K562 (cell line): ENCODE results near the gene CHD2.
A peak's percentile ranks its signal among the peaks of the same experiment; 100 is the strongest.

ENCODE experiments used
- CBX8 ChIP-seq: fragments of 200-600 bp; sonication (generic); IDR thresholded peaks from 2 replicates; pipeline ENCODE4 v1.6.1; 2012; ENCODE audit warnings: borderline replicate concordance, mixed run types, low read depth, mild to moderate bottlenecking, moderate library complexity, mixed read lengths, low read length, control low read depth, inconsistent platforms; ENCODE audit not compliant: poor library complexity, severe bottlenecking; ENCODE audit errors: extremely low read depth
- EZH2 ChIP-seq: IDR thresholded peaks from 2 replicates; pipeline ENCODE4 v1.6.1; 2012; ENCODE audit warnings: low read depth, mild to moderate bottlenecking, inconsistent platforms, low read length, borderline replicate concordance
- NFATC3 ChIP-seq: fragments of 450-650 bp; IDR thresholded peaks from 2 replicates; pipeline ENCODE4 v1.6.1; 2017; ENCODE audit warnings: mild to moderate bottlenecking
- PML ChIP-seq: IDR thresholded peaks from 2 replicates; pipeline ENCODE4 v1.6.1; 2012; ENCODE audit warnings: low read length, inconsistent platforms
- POLR2A ChIP-seq: fragments of 450-650 bp; conservative IDR thresholded peaks from 2 replicates; pipeline ENCODE4 v1.6.1; 2016
- SRSF9 ChIP-seq: fragments of 200-400 bp; formaldehyde crosslinking; IDR thresholded peaks from 2 replicates; pipeline ENCODE4 v1.6.1; 2017; ENCODE audit warnings: low read depth, low read length, borderline replicate concordance
- ZNF274 ChIP-seq: IDR thresholded peaks from 2 replicates; pipeline ENCODE4 v1.6.1; 2011; ENCODE audit warnings: low read depth, mild to moderate bottlenecking, low read length, moderate library complexity, borderline replicate concordance
- TF ChIP-seq, protein P1 (sequence below): fragments of 250-450 bp; sonication (Bioruptor Pico); IDR thresholded peaks from 2 replicates; pipeline ENCODE4 v1.8.0; 2022; ENCODE audit warnings: moderate library complexity, mild to moderate bottlenecking, inconsistent platforms
- TF ChIP-seq, protein P2 (sequence below): sonication (generic); formaldehyde crosslinking; IDR thresholded peaks from 2 replicates; pipeline ENCODE4 v1.8.1; 2022; ENCODE audit warnings: missing genetic modification reagents
- TF ChIP-seq, protein P3 (sequence below), 3 experiments: IDR thresholded peaks in 2 of 3; conservative IDR thresholded peaks in 1 of 3; 2 replicates each; pipeline ENCODE4 v1.5.1; 2011 to 2012; ENCODE audit warnings: low read length in 3 of 3, mild to moderate bottlenecking in 3 of 3, control low read depth in 2 of 3, improper control_type of control experiment in 1 of 3, inconsistent platforms in 1 of 3, low read depth in 1 of 3, mixed read lengths in 1 of 3, moderate library complexity in 1 of 3; ENCODE audit not compliant: insufficient read depth in 2 of 3

DNA sequence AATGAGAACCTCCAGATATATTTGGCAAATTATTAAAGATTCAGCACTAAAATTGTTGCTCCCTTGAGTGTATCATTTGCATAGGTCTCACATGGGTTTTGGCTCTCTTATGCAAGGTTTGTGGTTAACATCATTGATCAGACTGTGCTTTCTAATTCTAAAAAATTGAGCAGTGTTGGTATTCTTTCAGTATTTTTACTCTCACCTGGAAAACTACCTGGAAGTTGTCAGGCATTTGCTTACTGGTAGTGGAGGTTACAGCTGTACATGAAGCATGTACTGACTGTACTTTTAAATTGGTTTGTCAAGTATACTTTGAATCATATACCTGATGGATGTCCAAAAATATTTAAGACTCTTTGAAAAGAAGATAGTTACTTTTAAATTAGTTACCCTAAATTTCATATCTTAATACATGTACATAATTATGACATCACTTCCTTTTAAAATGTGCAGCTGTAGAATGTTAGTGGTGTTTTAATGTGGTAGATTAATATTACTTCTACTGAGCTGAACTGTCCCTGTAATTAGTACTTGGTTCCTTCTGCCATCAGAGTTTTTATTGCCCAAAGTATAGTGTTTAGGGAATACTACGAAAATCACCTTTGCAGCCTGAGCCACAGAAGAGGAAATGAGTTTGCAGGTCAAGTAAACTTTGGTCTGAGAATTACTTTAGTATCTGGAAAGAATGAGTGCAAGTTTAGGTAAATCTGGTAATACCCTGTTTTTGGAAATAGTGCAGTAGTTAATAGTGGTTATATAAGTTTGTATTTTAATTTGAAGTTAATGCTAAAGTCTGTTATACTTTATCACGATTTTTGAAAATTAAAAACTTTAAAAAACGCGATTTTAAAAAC is 2.8 kb downstream of the CHD2 start:
- 0 out of 2 replicates have a peak, but pooled peaks have one; percentile 18 for TF ChIP-seq PML
- no peak for TF ChIP-seq POLR2A
- TF ChIP-seq, protein P1, sequence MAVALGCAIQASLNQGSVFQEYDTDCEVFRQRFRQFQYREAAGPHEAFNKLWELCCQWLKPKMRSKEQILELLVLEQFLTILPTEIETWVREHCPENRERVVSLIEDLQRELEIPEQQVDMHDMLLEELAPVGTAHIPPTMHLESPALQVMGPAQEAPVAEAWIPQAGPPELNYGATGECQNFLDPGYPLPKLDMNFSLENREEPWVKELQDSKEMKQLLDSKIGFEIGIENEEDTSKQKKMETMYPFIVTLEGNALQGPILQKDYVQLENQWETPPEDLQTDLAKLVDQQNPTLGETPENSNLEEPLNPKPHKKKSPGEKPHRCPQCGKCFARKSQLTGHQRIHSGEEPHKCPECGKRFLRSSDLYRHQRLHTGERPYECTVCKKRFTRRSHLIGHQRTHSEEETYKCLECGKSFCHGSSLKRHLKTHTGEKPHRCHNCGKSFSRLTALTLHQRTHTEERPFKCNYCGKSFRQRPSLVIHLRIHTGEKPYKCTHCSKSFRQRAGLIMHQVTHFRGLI (CRISPR knock-in tag) = no peak
- TF ChIP-seq, protein P2, sequence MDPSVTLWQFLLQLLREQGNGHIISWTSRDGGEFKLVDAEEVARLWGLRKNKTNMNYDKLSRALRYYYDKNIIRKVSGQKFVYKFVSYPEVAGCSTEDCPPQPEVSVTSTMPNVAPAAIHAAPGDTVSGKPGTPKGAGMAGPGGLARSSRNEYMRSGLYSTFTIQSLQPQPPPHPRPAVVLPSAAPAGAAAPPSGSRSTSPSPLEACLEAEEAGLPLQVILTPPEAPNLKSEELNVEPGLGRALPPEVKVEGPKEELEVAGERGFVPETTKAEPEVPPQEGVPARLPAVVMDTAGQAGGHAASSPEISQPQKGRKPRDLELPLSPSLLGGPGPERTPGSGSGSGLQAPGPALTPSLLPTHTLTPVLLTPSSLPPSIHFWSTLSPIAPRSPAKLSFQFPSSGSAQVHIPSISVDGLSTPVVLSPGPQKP (CRISPR knock-in tag) = no peak
- no peak for TF ChIP-seq EZH2
- TF ChIP-seq, protein P3, sequence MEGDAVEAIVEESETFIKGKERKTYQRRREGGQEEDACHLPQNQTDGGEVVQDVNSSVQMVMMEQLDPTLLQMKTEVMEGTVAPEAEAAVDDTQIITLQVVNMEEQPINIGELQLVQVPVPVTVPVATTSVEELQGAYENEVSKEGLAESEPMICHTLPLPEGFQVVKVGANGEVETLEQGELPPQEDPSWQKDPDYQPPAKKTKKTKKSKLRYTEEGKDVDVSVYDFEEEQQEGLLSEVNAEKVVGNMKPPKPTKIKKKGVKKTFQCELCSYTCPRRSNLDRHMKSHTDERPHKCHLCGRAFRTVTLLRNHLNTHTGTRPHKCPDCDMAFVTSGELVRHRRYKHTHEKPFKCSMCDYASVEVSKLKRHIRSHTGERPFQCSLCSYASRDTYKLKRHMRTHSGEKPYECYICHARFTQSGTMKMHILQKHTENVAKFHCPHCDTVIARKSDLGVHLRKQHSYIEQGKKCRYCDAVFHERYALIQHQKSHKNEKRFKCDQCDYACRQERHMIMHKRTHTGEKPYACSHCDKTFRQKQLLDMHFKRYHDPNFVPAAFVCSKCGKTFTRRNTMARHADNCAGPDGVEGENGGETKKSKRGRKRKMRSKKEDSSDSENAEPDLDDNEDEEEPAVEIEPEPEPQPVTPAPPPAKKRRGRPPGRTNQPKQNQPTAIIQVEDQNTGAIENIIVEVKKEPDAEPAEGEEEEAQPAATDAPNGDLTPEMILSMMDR (IDR thresholded peaks at IDR 0.05 in 2 of 3, conservative IDR thresholded peaks at IDR 0.05 in 1 of 3; ENCODE audit: insufficient read depth in 2 of 3, low read depth in 1 of 3, low read length in 3 of 3) = no peak
- TF ChIP-seq ZNF274 = no peak
- no peak for TF ChIP-seq CBX8
- no peak for TF ChIP-seq NFATC3
- no peak for TF ChIP-seq SRSF9
